ENCODE results near the gene NCL. TPM values are rescaled to one million over a fixed set of nuclear protein-coding genes. Genes with fewer than 3 reads are reported as not detected.
A peak's percentile ranks its signal among the peaks of the same experiment; 100 is the strongest.

NCL gene
- total RNA-seq, 1 experiment from 2014 or later: 1,077 TPM

GRCh38 chr2:231464576-231465540 lies 574 bp upstream of the NCL start:
- RAD21 ChIA-PET (ENCODE audit: low non-redundant PET in 1 of 2, low total read pairs in 2 of 2, uncharacterized antibody in 2 of 2, unreplicated experiment in 2 of 2): no interaction called here
- no peaks in the 10 kb centered on the region for H3K27me3 ChIP-seq (ENCODE audit: insufficient read depth, low read length)
- DNase-seq (ENCODE audit: low read depth, low spot score) (peak; percentile 92), ATAC-seq (peak; percentile 57)
- H3K27ac ChIP-seq (ENCODE audit: low read depth, low read length): peak overlapping the region; percentile 98
- no peaks in the 10 kb centered on the region for H3K9me3 ChIP-seq (ENCODE audit: control insufficient read depth in 1 of 2, insufficient read depth in 1 of 2, low read depth in 1 of 2, low read length in 2 of 2)
- H3K4me2 ChIP-seq (ENCODE audit: low read length): peak overlapping the region; percentile 92
- POLR2A ChIA-PET: interaction anchor here (0.6 to 3.3 kb wide), 23 partner anchors 8 to 258 kb away, joined by 3 to 67 read pairs (median 4); partner anchors contain the start of gene PTMA
- H3K4me1 ChIP-seq (ENCODE audit: control insufficient read depth in 1 of 2, insufficient read depth in 2 of 2, low read length in 2 of 2): peaks cover 7 to 28% of the 10 kb centered on the region in 2 experiments
- CTCF ChIA-PET: interaction anchor here (1.4 to 1.9 kb wide), 4 partner anchors 12 to 249 kb away, joined by 4 to 18 read pairs (median 4); no protein-coding TSS in a partner anchor
- TSS peak; percentile 96 for BruUV-seq (replicated peaks)
- peak overlapping the region; percentile 79 to 93 for H3K4me3 ChIP-seq (replicated peaks in 1 of 2; ENCODE audit: low read depth in 1 of 2, low read length in 2 of 2)
- no peaks in the 10 kb centered on the region for H3K9me2 ChIP-seq (ENCODE audit: insufficient read depth)
- no peak overlapping the region for H2AFZ ChIP-seq (ENCODE audit: low read depth, low read length, poor library complexity, severe bottlenecking)
- intact Hi-C loops (cut with micrococcal nuclease): loop anchor here (5.0 kb wide), 1 partner anchor 242 kb away; the partner anchor contains the start of gene PTMA
- H4K20me1 ChIP-seq (ENCODE audit: insufficient read depth): peaks cover 34% of the 10 kb centered on the region; the same call in 1 of the 2 replicates
- peaks cover 32 to 37% of the 10 kb centered on the region in 2 experiments for H3K36me3 ChIP-seq (ENCODE audit: control insufficient read depth in 1 of 2, insufficient read depth in 2 of 2, low read length in 2 of 2)
- peaks cover 51% of the 10 kb centered on the region for H3K79me2 ChIP-seq (ENCODE audit: insufficient read depth, low read length)
- H3K9ac ChIP-seq (ENCODE audit: low read length): peak overlapping the region; percentile 100
- no peak for TF ChIP-seq EZH2phosphoT487 (IDR thresholded peaks at IDR 0.05; ENCODE audit: borderline replicate concordance)
- peak; percentile 95 for TF ChIP-seq EGR1 (IDR thresholded peaks at IDR 0.05; ENCODE audit: low read depth)
- peak; percentile 77 for TF ChIP-seq POLR2AphosphoS5 (IDR thresholded peaks at IDR 0.05; ENCODE audit: low read depth, low read length)
- TF ChIP-seq CTCF (IDR thresholded peaks at IDR 0.05 in 2 of 3, conservative IDR thresholded peaks at IDR 0.05 in 1 of 3; ENCODE audit: borderline replicate concordance in 1 of 3, insufficient read depth in 1 of 3, low read depth in 2 of 3, low read length in 2 of 3): no peak
- no peak for TF ChIP-seq EZH2 (IDR thresholded peaks at IDR 0.05)
- no peak for TF ChIP-seq ZBTB33 (IDR thresholded peaks at IDR 0.05; ENCODE audit: extremely low read depth, insufficient replicate concordance, low read length)
- 0 out of 2 replicates have a peak, but pooled peaks have one; percentile 52 for TF ChIP-seq MAX (IDR thresholded peaks at IDR 0.05)
- TF ChIP-seq CEBPB (IDR thresholded peaks at IDR 0.05; ENCODE audit: low read depth): no peak
- TF ChIP-seq JUND (IDR thresholded peaks at IDR 0.05): no peak
- TF ChIP-seq POLR2A (IDR thresholded peaks at IDR 0.05; ENCODE audit: borderline replicate concordance, extremely low read depth, insufficient read depth, insufficient read length): peak; percentile 5
- no peak; the same call in 1 of the 2 replicates for TF ChIP-seq SP1 (IDR thresholded peaks at IDR 0.05; ENCODE audit: low read depth)
- TF ChIP-seq ELF1 (IDR thresholded peaks at IDR 0.05; ENCODE audit: borderline replicate concordance, low read depth): no peak
- TF ChIP-seq TCF7L2 (IDR thresholded peaks at IDR 0.05; ENCODE audit: borderline replicate concordance, extremely low read depth, insufficient read depth, insufficient read length): no peak
- no peak for TF ChIP-seq ATF3 (IDR thresholded peaks at IDR 0.05)
- no peak for TF ChIP-seq CBX3 (IDR thresholded peaks at IDR 0.05; ENCODE audit: low read depth)
- no peak for TF ChIP-seq RAD21 (IDR thresholded peaks at IDR 0.05; ENCODE audit: low read depth)
- TF ChIP-seq YY1 (IDR thresholded peaks at IDR 0.05; ENCODE audit: extremely low read depth, insufficient replicate concordance, low read depth, low read length): no peak
- TF ChIP-seq SIN3A (IDR thresholded peaks at IDR 0.05; ENCODE audit: low read depth): peak; percentile 59; the same call in 1 of the 2 replicates
- no peak for TF ChIP-seq ZNF274 (IDR thresholded peaks at IDR 0.05; ENCODE audit: low read depth, low read length)
- no peak for TF ChIP-seq FOSL1 (IDR thresholded peaks at IDR 0.05; ENCODE audit: low read depth)
- TF ChIP-seq SRF (IDR thresholded peaks at IDR 0.05; ENCODE audit: low read depth): no peak

Data from HCT116 (cell line).